Naive thymus-derived CD4-positive, alpha-beta T cell (primary cell): ENCODE measurements around the gene IGLL5. TPM values are rescaled to one million over a fixed set of nuclear protein-coding genes. Genes with fewer than 3 reads are reported as not detected.

Experiments
- ATAC-seq: fragments of 150-1000 bp; cut with Tn5 transposase; 2 replicates; pipeline ENCODE4 v1.10.0; 2021; ENCODE audit warnings: mild to moderate bottlenecking, moderate library complexity
- CTCF ChIA-PET: fragments of 350-600 bp; sonication (Branson Sonifier 250); formaldehyde crosslinking; loops from one replicate; lab custom pipeline; 2021; ENCODE audit warnings: antibody characterized with exemption; lab: Charles Lee
- POLR2A ChIA-PET: fragments of 350-600 bp; sonication (Branson Sonifier 250); formaldehyde crosslinking; loops from one replicate; lab custom pipeline; 2021; ENCODE audit warnings: antibody characterized with exemption, inconsistent platforms; lab: Charles Lee
- DNase-seq, 9 donors: peaks; one replicate each; pipeline versions ENCODE4 v3.0.0 to v3.0.0-alpha.2; 2020 to 2022; ENCODE audit warnings: mixed read lengths in 1 of 9
- H3K27ac ChIP-seq: one replicate; pipeline ENCODE4 v1.7.0; 2013; ENCODE audit warnings: mild to moderate bottlenecking, low read depth, low read length, moderate library complexity
- H3K27me3 ChIP-seq, 2 donors: one replicate each; pipeline ENCODE4 v1.7.0; 2013; ENCODE audit warnings: low read length in 2 of 2, mild to moderate bottlenecking in 2 of 2, moderate library complexity in 2 of 2; ENCODE audit not compliant: control insufficient read depth in 2 of 2, insufficient read depth in 2 of 2
- H3K36me3 ChIP-seq, 3 experiments: 1 replicate in 2 of 3; 2 replicates in 1 of 3; pipeline ENCODE4 v1.7.0; 2013; ENCODE audit warnings: low read length in 3 of 3, mild to moderate bottlenecking in 3 of 3, moderate library complexity in 1 of 3; ENCODE audit not compliant: insufficient read depth in 3 of 3, control insufficient read depth in 2 of 3
- H3K4me1 ChIP-seq, 2 donors: one replicate each; pipeline ENCODE4 v1.7.0; 2013; ENCODE audit warnings: low read length in 2 of 2, mild to moderate bottlenecking in 2 of 2, moderate library complexity in 1 of 2; ENCODE audit not compliant: control insufficient read depth in 2 of 2, insufficient read depth in 2 of 2
- H3K4me3 ChIP-seq: 2 replicates; pipeline ENCODE4 v1.7.0; 2013; ENCODE audit warnings: mild to moderate bottlenecking, low read length
- H3K9me3 ChIP-seq, 3 experiments: 1 replicate in 2 of 3; 2 replicates in 1 of 3; pipeline ENCODE4 v1.7.0; 2013; ENCODE audit warnings: low read length in 3 of 3; ENCODE audit not compliant: control insufficient read depth in 2 of 3
- H3K27ac Mint-ChIP-seq, 9 donors: one replicate each; pipeline ENCODE4 v1.8.0; 2020 to 2022; ENCODE audit warnings: mixed read lengths in 9 of 9, mild to moderate bottlenecking in 8 of 9, moderate library complexity in 5 of 9, inconsistent platforms in 2 of 9
- H3K27me3 Mint-ChIP-seq, 5 donors: one replicate each; pipeline ENCODE4 v1.8.0; 2021 to 2022; ENCODE audit warnings: mixed read lengths in 5 of 5, mild to moderate bottlenecking in 1 of 5
- H3K36me3 Mint-ChIP-seq, 5 donors: one replicate each; pipeline ENCODE4 v1.8.0; 2020 to 2022; ENCODE audit warnings: mixed read lengths in 5 of 5, mild to moderate bottlenecking in 3 of 5, inconsistent platforms in 1 of 5
- H3K4me1 Mint-ChIP-seq, 7 donors: one replicate each; pipeline ENCODE4 v1.8.0; 2020 to 2022; ENCODE audit warnings: mixed read lengths in 7 of 7, mild to moderate bottlenecking in 3 of 7, inconsistent platforms in 1 of 7
- H3K4me3 Mint-ChIP-seq, 10 donors: one replicate each; pipeline ENCODE4 v1.8.0; 2020 to 2022; ENCODE audit warnings: mild to moderate bottlenecking in 10 of 10, mixed read lengths in 10 of 10, moderate library complexity in 6 of 10, inconsistent platforms in 2 of 10
- H3K9me3 Mint-ChIP-seq, 11 donors: one replicate each; pipeline ENCODE4 v1.8.0; 2020 to 2022; ENCODE audit warnings: mixed read lengths in 11 of 11, mild to moderate bottlenecking in 4 of 11, inconsistent platforms in 1 of 11, moderate library complexity in 1 of 11
- intact Hi-C, 2 donors: fragments of 100-400 bp; cut with micrococcal nuclease; formaldehyde crosslinking; loops; one replicate each; pipeline ENCODE4 v1.15.1; 2023
- polyA plus RNA-seq, 2 donors: library from polyadenylated mRNA; unstranded; fragments of 300-500 nt; fragmentation: Illumina TruSeq; gene quantifications; one replicate each; pipeline ENCODE4 v1.2.3, GENCODE V29; 2021
- total RNA-seq, 6 experiments: library from RNA in 5 of 6; stranded (reverse) in 5 of 6; gene quantifications; 1 replicate in 5 of 6; 2 replicates in 1 of 6; pipeline ENCODE4 v1.2.3 and lab custom pipeline; 2021 to 2026

Gene IGLL5
- total and polyA plus RNA-seq, 7 experiments from 2014 or later: 0.53 to 16.0 (median 12.3) TPM; not detected in 4

- Mint-ChIP-seq H3K4me3 (no peak overlapping the region), H3K27ac (no peak overlapping the region), H3K4me1 (peaks cover 18 to 48% (median 46%) of the 10 kb centered on the region in 7 donors), H3K9me3 (peaks cover 0 to 13% (median 1%) of the 10 kb centered on the region in 11 donors), H3K36me3 (peaks cover 0 to 4% (median 3%) of the 10 kb centered on the region in 5 donors), H3K27me3 (peaks cover 0 to 61% (median 0%) of the 10 kb centered on the region in 5 donors)
- Histone ChIP-seq H3K27me3 (no peaks in the 10 kb centered on the region), H3K27ac (no peak overlapping the region), H3K4me3 (no peak overlapping the region), H3K9me3 (no peaks in the 10 kb centered on the region), H3K36me3 (no peaks in the 10 kb centered on the region), H3K4me1 (peaks cover 24 to 30% of the 10 kb centered on the region in 2 donors)
- POLR2A ChIA-PET: no interaction called here
- DNase-seq (no peak), ATAC-seq (no peak)
- CTCF ChIA-PET: no interaction called here
- intact Hi-C loops: no loop called here
These were observed 45.5 kb upstream of the IGLL5 start for GRCh38 chr22:22842085-22842484.

- peak overlapping the region in 5 of 9 donors; percentile 10 to 79 (median 46) for H3K27ac Mint-ChIP-seq
- peak overlapping the region in 3 of 10 donors; percentile 43 to 52 (median 52) for H3K4me3 Mint-ChIP-seq
- Histone ChIP-seq H3K4me1 (peaks cover 24 to 30% of the 10 kb centered on the region in 2 donors), H3K36me3 (no peaks in the 10 kb centered on the region), H3K27ac (no peak overlapping the region), H3K27me3 (no peaks in the 10 kb centered on the region), H3K4me3 (no peak overlapping the region), H3K9me3 (no peaks in the 10 kb centered on the region)
- H3K9me3 Mint-ChIP-seq: peaks cover 0 to 13% (median 1%) of the 10 kb centered on the region in 11 donors
- ATAC-seq (no peak), DNase-seq (no peak)
- peaks cover 10 to 51% (median 48%) of the 10 kb centered on the region in 7 donors for H3K4me1 Mint-ChIP-seq
- POLR2A ChIA-PET: no interaction called here
- intact Hi-C loops: no loop called here
- peaks cover 0 to 67% (median 0%) of the 10 kb centered on the region in 5 donors for H3K27me3 Mint-ChIP-seq
- CTCF ChIA-PET: no interaction called here
- peaks cover 0 to 4% (median 0%) of the 10 kb centered on the region in 5 donors for H3K36me3 Mint-ChIP-seq
These were observed 43.8 kb upstream of the IGLL5 start for GRCh38 chr22:22843848-22844247.

- H3K27ac Mint-ChIP-seq: peak overlapping the region in 2 of 9 donors; percentile 32 to 79
- H3K27ac ChIP-seq: no peak overlapping the region
- H3K27me3 Mint-ChIP-seq: peaks cover 0 to 50% (median 0%) of the 10 kb centered on the region in 5 donors
- peaks cover 26 to 30% of the 10 kb centered on the region in 2 donors for H3K4me1 ChIP-seq
- H3K4me3 Mint-ChIP-seq: no peak overlapping the region
- peaks cover 0 to 5% (median 0%) of the 10 kb centered on the region in 11 donors for H3K9me3 Mint-ChIP-seq
- no peaks in the 10 kb centered on the region for H3K36me3 ChIP-seq
- POLR2A ChIA-PET: interaction anchor here (1.6 to 7.3 kb wide), 4 partner anchors 9 to 37 kb away, joined by 4 to 96 read pairs (median 14); no protein-coding TSS in a partner anchor
- CTCF ChIA-PET: interaction anchor here (1.1 to 10.4 kb wide), 7 partner anchors 8 to 40 kb away, joined by 3 to 247 read pairs (median 4); no protein-coding TSS in a partner anchor
- H3K27me3 ChIP-seq: no peaks in the 10 kb centered on the region
- no peaks in the 10 kb centered on the region for H3K9me3 ChIP-seq
- no peak overlapping the region for H3K4me3 ChIP-seq
- H3K36me3 Mint-ChIP-seq: peaks cover 0 to 4% (median 0%) of the 10 kb centered on the region in 5 donors
- DNase-seq: no peak
- ATAC-seq: no peak
- intact Hi-C loops: no loop called here
- peaks cover 8 to 57% (median 48%) of the 10 kb centered on the region in 7 donors for H3K4me1 Mint-ChIP-seq
These were observed 40.4 kb upstream of the IGLL5 start for GRCh38 chr22:22847241-22847640.

- H3K27me3 Mint-ChIP-seq: peaks cover 0 to 59% (median 0%) of the 10 kb centered on the region in 5 donors
- DNase-seq: peak; percentile 35 to 75 (median 52)
- no peaks in the 10 kb centered on the region for H3K36me3 ChIP-seq
- peaks cover 26 to 30% of the 10 kb centered on the region in 2 donors for H3K4me1 ChIP-seq
- ChIA-PET CTCF (interaction anchor here (0.7 to 10.4 kb wide), 19 partner anchors 8 to 95 kb away, joined by 3 to 247 read pairs (median 6); no protein-coding TSS in a partner anchor), POLR2A (interaction anchor here (0.6 to 7.3 kb wide), 6 partner anchors 9 to 99 kb away, joined by 3 to 96 read pairs (median 4); no protein-coding TSS in a partner anchor)
- no peak overlapping the region for H3K27ac ChIP-seq
- H3K36me3 Mint-ChIP-seq: peaks cover 0 to 4% (median 0%) of the 10 kb centered on the region in 5 donors
- peak overlapping the region in 3 of 9 donors; percentile 22 to 79 (median 52) for H3K27ac Mint-ChIP-seq
- peaks cover 0 to 5% (median 0%) of the 10 kb centered on the region in 11 donors for H3K9me3 Mint-ChIP-seq
- H3K9me3 ChIP-seq: no peaks in the 10 kb centered on the region
- intact Hi-C loops: loop anchor here (1.0 to 2.0 kb wide), 6 partner anchors 28 to 95 kb away; no protein-coding TSS in a partner anchor
- peak; percentile 83 for ATAC-seq
- peaks cover 8 to 57% (median 48%) of the 10 kb centered on the region in 7 donors for H3K4me1 Mint-ChIP-seq
- H3K4me3 ChIP-seq: no peak overlapping the region
- H3K27me3 ChIP-seq: no peaks in the 10 kb centered on the region
- no peak overlapping the region for H3K4me3 Mint-ChIP-seq
These were observed 39.2 kb upstream of the IGLL5 start for GRCh38 chr22:22848364-22848866.

GRCh38 chr22:22849640-22850610, 37.7 kb upstream of the IGLL5 start:
- intact Hi-C loops: loop anchor here in 1 of 2 donors (2.0 kb wide), 2 partner anchors 27 to 47 kb away; no protein-coding TSS in a partner anchor
- ATAC-seq (no peak), DNase-seq (no peak)
- no peak overlapping the region for H3K4me3 ChIP-seq
- Mint-ChIP-seq H3K27me3 (peaks cover 0 to 59% (median 0%) of the 10 kb centered on the region in 5 donors), H3K4me1 (peaks cover 3 to 45% (median 36%) of the 10 kb centered on the region in 7 donors), H3K36me3 (no peaks in the 10 kb centered on the region), H3K9me3 (peaks cover 0 to 5% (median 0%) of the 10 kb centered on the region in 11 donors), H3K4me3 (no peak overlapping the region), H3K27ac (peak overlapping the region in 6 of 9 donors; percentile 0 to 71 (median 40))
- ChIA-PET POLR2A (interaction anchor here (0.8 to 7.3 kb wide), 7 partner anchors 10 to 40 kb away, joined by 3 to 96 read pairs (median 5); no protein-coding TSS in a partner anchor), CTCF (interaction anchor here (1.1 to 10.4 kb wide), 14 partner anchors 9 to 96 kb away, joined by 3 to 247 read pairs (median 6); no protein-coding TSS in a partner anchor)
- H3K27ac ChIP-seq: no peak overlapping the region
- H3K4me1 ChIP-seq: peaks cover 19 to 21% of the 10 kb centered on the region in 2 donors
- H3K27me3 ChIP-seq: no peaks in the 10 kb centered on the region
- no peaks in the 10 kb centered on the region for H3K9me3 ChIP-seq
- no peaks in the 10 kb centered on the region for H3K36me3 ChIP-seq

GRCh38 chr22:22851969-22852368, 35.6 kb upstream of the IGLL5 start:
- POLR2A ChIA-PET: interaction anchor here (1.2 kb wide), 1 partner anchor 19 kb away, joined by 3 read pairs; no protein-coding TSS in a partner anchor
- H3K9me3 Mint-ChIP-seq: no peaks in the 10 kb centered on the region
- peaks cover 3 to 25% (median 18%) of the 10 kb centered on the region in 7 donors for H3K4me1 Mint-ChIP-seq

More at GRCh38 chr22:22851969-22852368, 35.6 kb upstream of the IGLL5 start:
- H3K4me3 ChIP-seq: no peak overlapping the region
- Mint-ChIP-seq H3K27ac (peak overlapping the region in 3 of 9 donors; percentile 10 to 36 (median 13)), H3K4me3 (no peak overlapping the region), H3K36me3 (no peaks in the 10 kb centered on the region), H3K27me3 (peaks cover 0 to 45% (median 0%) of the 10 kb centered on the region in 5 donors)
- no peaks in the 10 kb centered on the region for H3K27me3 ChIP-seq
- no peaks in the 10 kb centered on the region for H3K9me3 ChIP-seq
- H3K4me1 ChIP-seq: peaks cover 9 to 21% of the 10 kb centered on the region in 2 donors
- DNase-seq: no peak
- no peak for ATAC-seq
- no peak overlapping the region for H3K27ac ChIP-seq
- H3K36me3 ChIP-seq: no peaks in the 10 kb centered on the region
- intact Hi-C loops: no loop called here
- CTCF ChIA-PET: interaction anchor here (1.5 to 10.4 kb wide), 4 partner anchors 25 to 35 kb away, joined by 3 to 247 read pairs (median 4); no protein-coding TSS in a partner anchor
